Activated T-helper 2 cell treated with anti-CD3 and anti-CD28 coated beads, Interferon-gamma antibody, Interleukin-2, Interleukin-4, amounts not matched to agents 10 μg/mL and 5 μg/mL and 100 μg/mL, durations not matched to agents 14 hours and 24 hours and 36 hours (primary cell): ENCODE measurements around the gene TATDN2. TPM values are rescaled to one million over a fixed set of nuclear protein-coding genes. Genes with fewer than 3 reads are reported as not detected.
"Not testable (repeated sequence)": the region's sequence is repeated elsewhere in the genome, so short reads cannot be mapped to it uniquely, and the experiment has no call there.

ENCODE experiments used
- DNase-seq: peaks from one replicate; pipeline ENCODE4 v3.0.0; 2021; ENCODE audit warnings: low spot score
- H3K27ac Mint-ChIP-seq: one replicate; pipeline ENCODE4 v1.8.0; 2021; ENCODE audit warnings: mixed read lengths
- H3K27me3 Mint-ChIP-seq: one replicate; pipeline ENCODE4 v1.8.0; 2021; ENCODE audit warnings: low read depth, mixed read lengths
- H3K36me3 Mint-ChIP-seq: one replicate; pipeline ENCODE4 v1.8.0; 2021; ENCODE audit warnings: low read depth, mixed read lengths
- H3K4me1 Mint-ChIP-seq: one replicate; pipeline ENCODE4 v1.8.0; 2021; ENCODE audit warnings: low read depth, mixed read lengths
- H3K4me3 Mint-ChIP-seq: one replicate; pipeline ENCODE4 v1.8.0; 2021; ENCODE audit warnings: low read depth, mild to moderate bottlenecking, moderate library complexity, mixed read lengths
- H3K9me3 Mint-ChIP-seq: one replicate; pipeline ENCODE4 v1.8.0; 2021; ENCODE audit warnings: mixed read lengths
- intact Hi-C: fragments of 100-400 bp; cut with micrococcal nuclease; formaldehyde crosslinking; loops from one replicate; pipeline ENCODE4 v1.15.1; 2023
- total RNA-seq: library from RNA; stranded (reverse); gene quantifications from 2 replicates; pipeline ENCODE4 v1.2.3, GENCODE V29; 2022

The TATDN2 gene
- total RNA-seq, 1 donor from 2014 or later = 65.6 TPM

DNA sequence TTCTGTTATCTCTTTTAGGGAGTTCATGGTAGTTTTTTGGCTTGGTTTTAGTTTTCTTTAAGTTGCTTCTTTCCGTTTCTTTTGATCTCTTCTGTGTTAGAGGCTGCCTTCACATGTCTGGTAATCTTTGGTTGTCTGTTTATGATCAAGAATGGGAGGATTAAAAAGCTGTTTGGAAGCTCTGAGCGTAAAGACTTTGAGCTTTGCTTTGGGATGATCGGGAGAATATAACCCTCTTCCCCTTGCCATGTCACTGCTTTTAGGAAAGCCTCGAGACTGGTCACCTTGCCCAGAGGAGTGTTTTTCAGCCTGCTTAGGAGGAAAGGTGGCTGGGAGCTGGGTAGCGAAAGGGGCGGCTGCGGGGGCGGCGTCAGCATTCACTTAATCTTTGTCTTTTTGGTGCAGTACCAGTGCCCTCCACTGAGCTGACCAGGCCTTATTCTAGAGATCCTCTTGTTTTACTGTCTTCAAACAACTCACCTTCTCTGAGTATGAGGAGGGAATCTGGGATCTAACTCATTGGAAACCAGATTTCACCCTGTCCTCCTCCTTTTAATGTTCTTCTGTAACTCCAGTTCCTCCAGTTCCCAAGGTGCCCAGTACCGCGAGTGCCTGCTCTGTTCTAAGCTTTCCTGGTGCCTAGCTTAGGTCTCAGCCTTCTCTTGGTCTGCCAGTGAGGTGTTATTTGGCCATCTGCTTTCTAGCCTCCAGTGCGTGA, 15.5 kb downstream of the TATDN2 start:
- H3K4me1 Mint-ChIP-seq = peaks cover 56% of the 10 kb centered on the region
- no peaks in the 10 kb centered on the region for H3K27me3 Mint-ChIP-seq
- intact Hi-C loops = no loop called here

DNA sequence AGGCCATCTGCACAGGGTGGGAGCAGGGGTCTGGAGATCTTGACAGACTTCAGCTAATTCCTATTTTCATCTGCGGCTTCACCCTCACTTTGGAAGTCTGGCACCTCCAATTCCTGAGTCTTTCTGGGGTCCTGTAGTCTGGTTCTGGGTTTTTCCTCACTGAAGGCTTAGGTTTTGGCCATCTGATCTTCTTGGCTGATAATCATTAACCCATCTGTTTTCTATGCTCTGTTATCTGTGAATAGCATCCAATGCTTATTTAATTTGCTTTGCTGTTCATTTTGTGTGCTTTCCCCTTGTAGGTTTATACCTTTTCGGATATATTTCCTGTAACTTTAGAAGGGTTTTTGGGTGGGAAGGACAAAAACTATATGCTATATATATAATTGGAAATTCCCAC, 17.6 kb downstream of the TATDN2 start:
- peak overlapping the region; percentile 42 for H3K27ac Mint-ChIP-seq
- no peaks in the 10 kb centered on the region for H3K27me3 Mint-ChIP-seq
- H3K4me3 Mint-ChIP-seq = no peak overlapping the region

More for the DNA sequence above, 15.5 kb downstream of the TATDN2 start:
- Mint-ChIP-seq H3K27ac (peak overlapping the region; percentile 63), H3K36me3 (peaks cover 87% of the 10 kb centered on the region), H3K4me3 (peak overlapping the region; percentile 41), H3K9me3 (no peaks in the 10 kb centered on the region)
- peak; percentile 53 for DNase-seq

DNA sequence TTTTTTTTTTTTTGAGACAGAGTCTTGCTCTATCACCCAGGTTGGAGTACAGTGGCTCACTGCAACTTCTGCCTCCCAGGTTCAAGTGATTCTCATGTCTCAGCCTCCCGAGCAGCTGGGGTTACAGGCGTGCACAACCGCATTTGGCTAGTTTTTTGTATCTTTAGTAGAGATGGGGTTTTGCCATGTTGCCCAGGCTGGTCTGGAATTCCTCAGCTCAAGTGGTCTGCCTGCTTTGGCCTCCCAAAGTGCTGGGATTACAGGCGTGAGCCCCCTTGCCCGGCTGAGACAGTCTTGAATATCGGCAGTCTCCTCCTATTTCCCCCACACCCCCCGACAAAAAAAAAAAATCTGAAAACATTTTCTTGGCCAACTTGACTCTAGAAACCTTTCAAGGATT, 18.7 kb downstream of the TATDN2 start:
- H3K9me3 Mint-ChIP-seq, H3K27me3 Mint-ChIP-seq, H3K27ac Mint-ChIP-seq, H3K4me3 Mint-ChIP-seq, intact Hi-C loops, DNase-seq: not testable (repeated sequence)
- H3K36me3 Mint-ChIP-seq = peaks cover 83% of the 10 kb centered on the region
- peaks cover 38% of the 10 kb centered on the region for H3K4me1 Mint-ChIP-seq

More for the DNA sequence above, 17.6 kb downstream of the TATDN2 start:
- peaks cover 82% of the 10 kb centered on the region for H3K36me3 Mint-ChIP-seq
- intact Hi-C loops = no loop called here
- H3K9me3 Mint-ChIP-seq = no peaks in the 10 kb centered on the region
- H3K4me1 Mint-ChIP-seq = peaks cover 43% of the 10 kb centered on the region
- no peak for DNase-seq

GRCh38 chr3:10268116-10268515, 19.9 kb downstream of the TATDN2 start:
- peaks cover 82% of the 10 kb centered on the region for H3K36me3 Mint-ChIP-seq
- no peaks in the 10 kb centered on the region for H3K9me3 Mint-ChIP-seq
- intact Hi-C loops = no loop called here
- H3K27me3 Mint-ChIP-seq = no peaks in the 10 kb centered on the region
- H3K4me1 Mint-ChIP-seq = peaks cover 36% of the 10 kb centered on the region
- no peak for DNase-seq
- no peak overlapping the region for H3K27ac Mint-ChIP-seq
- H3K4me3 Mint-ChIP-seq = no peak overlapping the region

- Mint-ChIP-seq H3K36me3 (peaks cover 81% of the 10 kb centered on the region), H3K27ac (no peak overlapping the region), H3K27me3 (no peaks in the 10 kb centered on the region), H3K4me3 (no peak overlapping the region), H3K4me1 (peaks cover 34% of the 10 kb centered on the region), H3K9me3 (no peaks in the 10 kb centered on the region)
- intact Hi-C loops = no loop called here
- DNase-seq = no peak
Measured at GRCh38 chr3:10268930-10269329, 20.7 kb downstream of the TATDN2 start.

GRCh38 chr3:10269443-10269842, 21.2 kb downstream of the TATDN2 start:
- Mint-ChIP-seq H3K4me1 (peaks cover 35% of the 10 kb centered on the region), H3K36me3 (peaks cover 81% of the 10 kb centered on the region), H3K27me3 (no peaks in the 10 kb centered on the region), H3K27ac (no peak overlapping the region), H3K9me3 (no peaks in the 10 kb centered on the region), H3K4me3 (no peak overlapping the region)
- intact Hi-C loops = no loop called here
- DNase-seq = no peak

DNA sequence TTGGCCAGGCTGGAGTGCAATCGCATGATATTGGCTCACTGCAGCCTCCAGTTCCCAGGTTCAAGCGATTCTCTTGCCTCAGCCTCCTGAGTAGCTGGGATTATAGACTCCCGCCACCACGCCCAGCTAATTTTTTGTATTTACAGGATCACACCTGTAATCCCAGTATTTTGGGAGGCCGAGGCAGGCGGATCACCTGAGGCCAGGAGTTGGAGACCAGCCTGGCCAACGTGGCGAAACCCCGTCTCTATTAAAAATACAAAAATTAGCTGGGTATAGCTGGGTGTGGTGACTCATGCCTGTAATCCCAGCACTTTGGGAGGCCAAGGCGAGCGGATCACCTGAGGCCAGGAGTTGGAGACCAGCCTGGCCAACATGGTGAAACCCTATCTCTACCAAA, 24.2 kb downstream of the TATDN2 start:
- H3K27me3 Mint-ChIP-seq, intact Hi-C loops, H3K4me3 Mint-ChIP-seq, DNase-seq, H3K27ac Mint-ChIP-seq, H3K9me3 Mint-ChIP-seq: not testable (repeated sequence)
- H3K36me3 Mint-ChIP-seq = peaks cover 80% of the 10 kb centered on the region
- peaks cover 27% of the 10 kb centered on the region for H3K4me1 Mint-ChIP-seq

DNA sequence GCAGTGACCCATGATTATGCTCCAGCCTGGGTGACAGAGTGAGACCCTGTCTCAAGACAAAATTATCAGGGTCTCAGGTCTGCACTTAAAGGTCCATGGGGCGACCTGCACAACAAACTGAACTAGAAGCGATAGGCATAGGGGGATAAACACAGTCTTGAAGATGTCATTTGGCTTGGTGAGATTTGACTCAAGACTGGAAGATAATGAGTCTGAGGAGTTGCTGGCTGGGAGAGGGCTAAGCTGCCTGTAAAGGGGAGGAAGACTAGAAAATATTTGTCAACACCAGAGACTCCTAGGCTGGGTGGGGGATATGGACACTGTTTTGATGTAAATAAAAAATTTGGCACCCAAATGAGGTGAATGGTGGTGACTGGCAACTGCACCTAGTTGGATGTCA, 24.7 kb downstream of the TATDN2 start:
- DNase-seq = no peak
- Mint-ChIP-seq H3K4me3 (no peak overlapping the region), H3K9me3 (no peaks in the 10 kb centered on the region), H3K27me3 (no peaks in the 10 kb centered on the region), H3K36me3 (peaks cover 82% of the 10 kb centered on the region), H3K4me1 (peaks cover 28% of the 10 kb centered on the region), H3K27ac (peak overlapping the region; percentile 43)
- intact Hi-C loops = no loop called here

- Mint-ChIP-seq H3K4me3 (no peak overlapping the region), H3K4me1 (peaks cover 29% of the 10 kb centered on the region), H3K9me3 (no peaks in the 10 kb centered on the region), H3K27ac (no peak overlapping the region), H3K27me3 (no peaks in the 10 kb centered on the region), H3K36me3 (peaks cover 81% of the 10 kb centered on the region)
- DNase-seq = no peak
- intact Hi-C loops = no loop called here
Measured at GRCh38 chr3:10273702-10274305, 25.5 kb downstream of the TATDN2 start.

GRCh38 chr3:10274601-10275000, 26.3 kb downstream of the TATDN2 start:
- Mint-ChIP-seq H3K4me1 (peaks cover 32% of the 10 kb centered on the region), H3K36me3 (peaks cover 84% of the 10 kb centered on the region), H3K9me3 (no peaks in the 10 kb centered on the region), H3K27me3 (no peaks in the 10 kb centered on the region), H3K4me3 (no peak overlapping the region), H3K27ac (peak overlapping the region; percentile 52)
- DNase-seq = no peak
- intact Hi-C loops = no loop called here

GRCh38 chr3:10277115-10277625, 28.9 kb downstream of the TATDN2 start:
- no peaks in the 10 kb centered on the region for H3K9me3 Mint-ChIP-seq
- no peak overlapping the region for H3K27ac Mint-ChIP-seq
- no peak for DNase-seq
- peaks cover 81% of the 10 kb centered on the region for H3K36me3 Mint-ChIP-seq
- intact Hi-C loops = no loop called here
- H3K4me1 Mint-ChIP-seq = peaks cover 38% of the 10 kb centered on the region
- no peaks in the 10 kb centered on the region for H3K27me3 Mint-ChIP-seq
- no peak overlapping the region for H3K4me3 Mint-ChIP-seq

GRCh38 chr3:10278501-10278900, 30.2 kb downstream of the TATDN2 start:
- peaks cover 78% of the 10 kb centered on the region for H3K36me3 Mint-ChIP-seq
- intact Hi-C loops = no loop called here
- no peak overlapping the region for H3K27ac Mint-ChIP-seq
- no peak overlapping the region for H3K4me3 Mint-ChIP-seq
- H3K4me1 Mint-ChIP-seq = peaks cover 37% of the 10 kb centered on the region
- H3K27me3 Mint-ChIP-seq = no peaks in the 10 kb centered on the region
- no peaks in the 10 kb centered on the region for H3K9me3 Mint-ChIP-seq
- DNase-seq = no peak
